ENCODE results near the gene MYH14. TPM values are rescaled to one million over a fixed set of nuclear protein-coding genes. Genes with fewer than 3 reads are reported as not detected.

The MYH14 gene
- total and polyA plus RNA-seq, 9 of the 15 experiments (the other 6 are each of a cell fraction or from before 2014, with no cell fraction given), result 0.04 to 0.86 (median 0.19) TPM; not detected in 2

GRCh38 chr19:50330365-50331078, 127.1 kb downstream of the MYH14 start (continued):
- TF ChIP-seq RNF219 (CRISPR knock-in tag; IDR thresholded peaks at IDR 0.05), result no peak
- no peak for TF ChIP-seq HOMEZ (CRISPR knock-in tag; IDR thresholded peaks at IDR 0.05)
- no peak for TF ChIP-seq MLX (CRISPR knock-in tag; conservative IDR thresholded peaks at IDR 0.05)
- TF ChIP-seq CGGBP1 (CRISPR knock-in tag; IDR thresholded peaks at IDR 0.05), result no peak
- TF ChIP-seq YBX1 (IDR thresholded peaks at IDR 0.05), result no peak
- no peak for TF ChIP-seq ATF4 (CRISPR knock-in tag; IDR thresholded peaks at IDR 0.05)
- no peak for TF ChIP-seq ARID3A (IDR thresholded peaks at IDR 0.05; ENCODE audit: borderline replicate concordance, low read depth, low read length)
- peak; percentile 55 for TF ChIP-seq CXXC5 (CRISPR knock-in tag; IDR thresholded peaks at IDR 0.05)
- no peak for TF ChIP-seq KDM1A (IDR thresholded peaks at IDR 0.05)
- TF ChIP-seq BRCA1 (IDR thresholded peaks at IDR 0.05), result no peak
- TF ChIP-seq BRCA1 (CRISPR knock-in tag; IDR thresholded peaks at IDR 0.05), result no peak
- TF ChIP-seq ZBTB2 (IDR thresholded peaks at IDR 0.05), result peak; percentile 33; the same call in 1 of the 2 replicates
- no peak; the same call in 1 of the 2 replicates for TF ChIP-seq ETS1 (conservative IDR thresholded peaks at IDR 0.05; ENCODE audit: control insufficient read depth, low read depth, low read length)
- no peak for TF ChIP-seq HES1 (IDR thresholded peaks at IDR 0.05; ENCODE audit: low read depth)

All from K562 (cell line).